ENCODE measurements around the gene NDUFB5. TPM values are rescaled to one million over a fixed set of nuclear protein-coding genes. Genes with fewer than 3 reads are reported as not detected.
"Not testable (repeated sequence)": the region's sequence is repeated elsewhere in the genome, so short reads cannot be mapped to it uniquely, and the experiment has no call there.

NDUFB5 gene
- polyA plus RNA-seq, 1 donor from 2014 or later = 96.9 TPM

- Mint-ChIP-seq H3K9me3 (no peaks in the 10 kb centered on the region), H3K4me3 (peak overlapping the region; percentile 47 to 69 (median 64)), H3K27me3 (peaks cover 2% of the 10 kb centered on the region), H3K36me3 (peaks cover 2% of the 10 kb centered on the region), H3K4me1 (peaks cover 34 to 54% (median 50%) of the 10 kb centered on the region in 3 donors), H3K27ac (peak overlapping the region; percentile 52 to 89 (median 78))
Observed at GRCh38 chr3:179608931-179609720, 4.5 kb downstream of the NDUFB5 start.

DNA sequence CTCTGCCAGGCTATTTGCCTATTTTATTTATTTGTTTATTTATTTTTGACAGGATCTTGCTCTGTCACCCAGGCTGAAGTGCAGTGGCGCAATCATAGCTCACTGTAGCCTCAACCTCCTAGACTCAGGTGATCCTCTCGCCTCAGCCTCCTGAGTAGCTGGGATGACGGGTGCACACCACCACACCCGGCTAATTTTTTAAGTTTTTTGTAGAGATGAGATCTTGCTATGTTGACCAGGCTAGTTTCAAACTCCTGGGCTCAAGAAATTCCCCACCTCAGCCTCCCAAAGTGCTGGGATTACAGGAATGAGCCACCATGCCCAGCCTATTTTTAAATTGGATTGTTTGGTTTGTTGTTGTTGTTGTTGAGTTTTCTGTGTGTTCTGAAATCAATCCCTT, 5.5 kb downstream of the NDUFB5 start:
- Mint-ChIP-seq H3K36me3 (no peaks in the 10 kb centered on the region), H3K4me3 (no peak overlapping the region), H3K27ac (peak overlapping the region in 1 of 3 donors; percentile 52), H3K4me1 (peaks cover 27 to 45% (median 42%) of the 10 kb centered on the region in 3 donors), H3K27me3 (peaks cover 2% of the 10 kb centered on the region), H3K9me3 (no peaks in the 10 kb centered on the region)

DNA sequence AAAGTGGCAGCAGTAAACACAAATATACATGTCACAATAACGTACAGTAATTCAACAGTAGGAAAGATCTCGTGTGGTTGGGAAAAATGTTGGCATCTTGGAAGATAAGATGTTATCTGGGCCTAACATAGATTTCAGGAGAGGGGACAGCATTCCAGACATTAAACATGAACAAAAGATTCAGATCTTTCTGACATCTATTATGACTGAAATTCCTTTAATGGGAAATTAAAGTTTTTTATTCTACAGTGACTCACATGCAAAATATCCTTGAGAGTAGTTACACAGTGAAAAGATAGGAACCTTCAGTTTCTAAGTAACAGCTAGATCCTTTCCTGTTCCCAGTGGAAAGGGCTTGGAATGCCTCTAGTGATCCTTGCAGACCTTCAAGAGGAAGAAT, 9.2 kb downstream of the NDUFB5 start:
- Mint-ChIP-seq H3K36me3 (no peaks in the 10 kb centered on the region), H3K4me1 (peaks cover 11 to 22% (median 20%) of the 10 kb centered on the region in 3 donors), H3K9me3 (no peaks in the 10 kb centered on the region), H3K27ac (no peak overlapping the region), H3K27me3 (no peaks in the 10 kb centered on the region), H3K4me3 (no peak overlapping the region)

GRCh38 chr3:179615458-179616173, 11.0 kb downstream of the NDUFB5 start:
- no peak overlapping the region for H3K4me3 Mint-ChIP-seq
- no peak overlapping the region for H3K27ac Mint-ChIP-seq
- peaks cover 1% of the 10 kb centered on the region for H3K36me3 Mint-ChIP-seq
- H3K9me3 Mint-ChIP-seq = no peaks in the 10 kb centered on the region
- H3K27me3 Mint-ChIP-seq = no peaks in the 10 kb centered on the region
- peaks cover 4 to 14% (median 11%) of the 10 kb centered on the region in 3 donors for H3K4me1 Mint-ChIP-seq

DNA sequence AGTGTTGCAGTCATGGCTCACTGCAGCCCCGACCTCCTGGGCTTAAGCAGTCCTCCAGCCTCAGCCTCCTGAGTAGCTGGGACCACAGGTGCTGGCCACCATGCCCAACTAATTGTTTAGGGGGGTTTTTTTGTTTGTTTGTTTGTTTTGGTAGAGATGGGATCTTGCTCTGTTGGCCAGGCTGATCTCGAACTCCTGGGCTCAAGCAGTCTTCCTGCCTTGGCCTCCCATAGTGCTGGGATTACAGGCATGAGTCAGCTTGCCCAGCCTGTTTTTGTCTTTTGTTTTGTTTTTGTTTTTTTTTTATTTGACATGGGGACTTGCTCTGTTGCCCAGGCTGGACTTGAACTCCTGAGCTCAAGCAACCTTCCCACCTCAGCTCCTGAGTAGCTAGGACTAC, 17.4 kb downstream of the NDUFB5 start:
- peaks cover 3% of the 10 kb centered on the region for H3K36me3 Mint-ChIP-seq
- H3K4me1 Mint-ChIP-seq = peaks cover 0 to 3% (median 0%) of the 10 kb centered on the region in 3 donors
- H3K4me3 Mint-ChIP-seq = no peak overlapping the region
- no peaks in the 10 kb centered on the region for H3K27me3 Mint-ChIP-seq
- no peaks in the 10 kb centered on the region for H3K9me3 Mint-ChIP-seq
- no peak overlapping the region for H3K27ac Mint-ChIP-seq

GRCh38 chr3:179624451-179624850, 19.9 kb downstream of the NDUFB5 start:
- Mint-ChIP-seq H3K36me3 (peaks cover 5% of the 10 kb centered on the region), H3K4me1 (peaks cover 0 to 2% (median 0%) of the 10 kb centered on the region in 3 donors), H3K27ac (no peak overlapping the region), H3K9me3 (no peaks in the 10 kb centered on the region), H3K27me3 (no peaks in the 10 kb centered on the region), H3K4me3 (no peak overlapping the region)

DNA sequence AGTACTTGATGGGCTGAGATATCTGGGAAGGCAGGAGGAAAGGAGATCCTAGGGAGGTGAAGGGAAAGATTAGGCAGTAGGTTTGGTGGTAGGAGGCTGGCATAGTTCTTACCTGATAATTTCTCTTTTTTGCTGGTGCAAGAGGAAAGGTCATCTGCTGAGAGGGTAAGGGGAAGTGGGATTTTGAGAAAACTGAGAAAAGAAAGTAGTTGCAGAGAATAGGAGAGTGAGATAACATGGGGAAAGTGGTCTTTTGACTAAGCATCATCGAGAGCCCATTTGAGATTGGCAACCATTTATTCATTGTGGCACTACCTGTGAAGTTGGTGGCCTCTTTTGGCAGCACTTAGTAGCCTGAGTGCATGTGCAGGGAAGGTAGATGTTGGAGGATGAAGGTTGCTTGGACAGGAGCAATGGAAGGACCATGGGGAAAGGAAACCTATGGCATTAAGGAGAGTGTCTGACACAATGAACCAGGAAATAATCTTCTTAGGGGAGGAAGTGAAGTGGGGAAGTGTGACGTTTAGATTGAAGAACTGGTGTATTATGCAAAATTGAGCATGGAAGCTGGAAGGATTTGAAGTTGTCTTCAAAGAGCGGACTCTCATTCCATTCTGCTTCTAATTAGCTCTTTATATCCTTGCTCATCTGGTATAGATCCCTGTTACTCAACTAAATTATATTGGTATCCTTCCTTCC, 26.3 kb downstream of the NDUFB5 start:
- no peaks in the 10 kb centered on the region for H3K9me3 Mint-ChIP-seq
- no peaks in the 10 kb centered on the region for H3K4me1 Mint-ChIP-seq
- H3K36me3 Mint-ChIP-seq = peaks cover 7% of the 10 kb centered on the region
- H3K4me3 Mint-ChIP-seq = no peak overlapping the region
- no peaks in the 10 kb centered on the region for H3K27me3 Mint-ChIP-seq
- no peak overlapping the region for H3K27ac Mint-ChIP-seq

DNA sequence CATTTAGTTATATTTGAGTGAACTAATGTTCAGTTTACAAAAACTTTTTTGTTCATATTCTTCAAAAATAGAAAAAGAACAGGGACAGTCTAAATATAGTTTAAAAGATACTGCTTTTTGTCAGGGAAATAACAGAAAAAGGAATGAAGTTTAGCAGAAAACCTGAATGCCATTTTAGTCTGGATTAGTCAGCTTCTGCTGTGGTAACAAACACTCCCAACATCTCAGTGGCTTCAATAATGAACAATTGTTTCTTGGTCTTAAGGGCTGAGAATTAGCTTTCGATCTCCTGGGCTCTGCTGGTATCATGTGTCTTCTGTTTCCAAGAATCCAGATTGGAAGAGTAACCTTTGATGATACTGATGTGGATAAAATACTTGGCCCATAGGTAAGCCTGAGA, 35.9 kb downstream of the NDUFB5 start:
- H3K27ac Mint-ChIP-seq = no peak overlapping the region
- no peaks in the 10 kb centered on the region for H3K9me3 Mint-ChIP-seq
- H3K4me3 Mint-ChIP-seq = no peak overlapping the region
- H3K36me3 Mint-ChIP-seq = peaks cover 2% of the 10 kb centered on the region
- H3K4me1 Mint-ChIP-seq = no peaks in the 10 kb centered on the region
- H3K27me3 Mint-ChIP-seq = peaks cover 1% of the 10 kb centered on the region

DNA sequence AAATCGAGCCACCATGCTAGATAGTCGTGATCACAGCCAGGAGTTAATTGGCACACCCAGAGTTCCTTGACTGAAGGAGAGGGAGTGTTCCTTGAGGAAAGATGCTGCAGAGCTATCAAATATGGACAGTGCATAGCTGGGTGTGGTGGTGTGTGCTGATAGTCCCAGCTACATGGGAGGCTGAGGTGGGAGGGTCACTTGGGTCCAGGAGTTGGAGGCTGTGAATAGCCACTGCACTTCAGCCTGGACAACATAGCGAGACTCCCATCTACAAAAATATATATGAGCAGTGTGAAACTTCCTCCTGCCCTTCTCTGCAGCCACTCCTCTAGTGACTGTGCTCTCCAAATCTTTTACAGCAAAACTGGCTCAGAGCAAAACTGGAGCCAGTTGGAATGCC, 38.3 kb downstream of the NDUFB5 start:
- Mint-ChIP-seq H3K27ac (peak overlapping the region in 1 of 3 donors; percentile 13), H3K9me3 (no peaks in the 10 kb centered on the region), H3K4me1 (no peaks in the 10 kb centered on the region), H3K27me3 (peaks cover 1% of the 10 kb centered on the region), H3K4me3 (no peak overlapping the region), H3K36me3 (peaks cover 2% of the 10 kb centered on the region)

GRCh38 chr3:179643837-179644236, 39.2 kb downstream of the NDUFB5 start:
- H3K9me3 Mint-ChIP-seq, H3K27ac Mint-ChIP-seq, H3K4me1 Mint-ChIP-seq, H3K4me3 Mint-ChIP-seq, H3K36me3 Mint-ChIP-seq, H3K27me3 Mint-ChIP-seq: not testable (repeated sequence)

GRCh38 chr3:179646177-179646576, 41.6 kb downstream of the NDUFB5 start:
- no peaks in the 10 kb centered on the region for H3K36me3 Mint-ChIP-seq
- no peaks in the 10 kb centered on the region for H3K9me3 Mint-ChIP-seq
- H3K4me1 Mint-ChIP-seq = peaks cover 0 to 1% (median 0%) of the 10 kb centered on the region in 3 donors
- H3K27me3 Mint-ChIP-seq = peaks cover 1% of the 10 kb centered on the region
- no peak overlapping the region for H3K4me3 Mint-ChIP-seq
- no peak overlapping the region for H3K27ac Mint-ChIP-seq

DNA sequence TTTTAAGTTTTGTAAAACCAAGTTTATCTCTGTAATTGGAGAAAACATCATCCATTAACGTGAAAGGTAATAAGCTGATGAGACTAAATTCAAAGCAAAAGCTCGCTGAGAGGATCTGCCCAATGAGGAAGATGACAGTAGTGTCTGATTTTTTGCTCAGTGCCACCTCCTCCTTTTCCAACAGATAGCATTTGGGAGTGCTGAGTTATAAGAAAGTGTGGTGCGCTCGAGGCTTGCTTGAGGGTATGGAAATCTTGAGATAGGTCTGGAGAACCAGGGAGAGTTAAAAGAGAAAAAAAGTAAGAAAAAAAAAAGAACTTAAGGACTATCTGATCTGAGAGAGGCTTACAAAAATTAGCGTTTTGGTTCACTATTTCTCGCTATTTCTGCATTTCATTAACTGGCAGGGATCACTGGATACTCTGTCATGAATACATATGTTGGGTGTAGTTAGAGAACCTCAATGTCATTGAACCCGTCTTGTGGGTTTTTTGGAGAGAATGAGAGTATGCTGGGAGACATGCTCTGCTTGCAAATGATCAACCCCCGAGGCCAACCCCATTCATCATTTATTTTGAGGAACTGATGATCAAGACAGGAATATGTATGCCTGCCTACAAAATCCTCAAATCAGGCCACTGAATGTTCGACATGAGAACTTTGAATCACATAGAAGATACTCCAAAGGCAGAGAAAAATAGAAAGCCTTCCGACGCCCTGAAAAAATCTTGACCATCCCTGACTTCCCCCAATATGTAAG, 47.3 kb downstream of the NDUFB5 start:
- no peaks in the 10 kb centered on the region for H3K27me3 Mint-ChIP-seq
- peaks cover 17 to 29% (median 24%) of the 10 kb centered on the region in 3 donors for H3K4me1 Mint-ChIP-seq
- peak overlapping the region in 2 of 3 donors; percentile 24 to 43 for H3K27ac Mint-ChIP-seq
- H3K9me3 Mint-ChIP-seq = no peaks in the 10 kb centered on the region
- peak overlapping the region; percentile 84 to 99 (median 92) for H3K4me3 Mint-ChIP-seq
- H3K36me3 Mint-ChIP-seq = peaks cover 2% of the 10 kb centered on the region

- Mint-ChIP-seq H3K9me3 (no peaks in the 10 kb centered on the region), H3K27me3 (no peaks in the 10 kb centered on the region), H3K4me3 (peak within 1 kb of the TSS; percentile 91 to 99 (median 98)), H3K27ac (peak within 1 kb of the TSS; percentile 86 to 93 (median 87)), H3K36me3 (peaks cover 2% of the 10 kb centered on the region), H3K4me1 (peaks cover 17 to 29% (median 24%) of the 10 kb centered on the region in 3 donors)
Observed at GRCh38 chr3:179652447-179653095, 48.0 kb downstream of the NDUFB5 start, which contains the start of gene USP13. Gene USP13 (plus strand): TSS chr3:179653040. CDS start chr3:179653226, 186 bp downstream.

Measured in IgD-negative memory B cell (primary cell).